Fibroblast of skin of scalp (primary cell): ENCODE measurements around the gene ADGRB3.
A peak's percentile ranks its signal among the peaks of the same experiment; 100 is the strongest.
"Not testable (repeated sequence)": the region's sequence is repeated elsewhere in the genome, so short reads cannot be mapped to it uniquely, and the experiment has no call there.

Experiments
- DNase-seq: peaks from one replicate; pipeline ENCODE4 v3.0.0-alpha.2; 2013

The ADGRB3 gene

GRCh38 chr6:68826501-68826900 lies 191.4 kb downstream of the ADGRB3 start:
- DNase-seq = peak; percentile 5

DNA sequence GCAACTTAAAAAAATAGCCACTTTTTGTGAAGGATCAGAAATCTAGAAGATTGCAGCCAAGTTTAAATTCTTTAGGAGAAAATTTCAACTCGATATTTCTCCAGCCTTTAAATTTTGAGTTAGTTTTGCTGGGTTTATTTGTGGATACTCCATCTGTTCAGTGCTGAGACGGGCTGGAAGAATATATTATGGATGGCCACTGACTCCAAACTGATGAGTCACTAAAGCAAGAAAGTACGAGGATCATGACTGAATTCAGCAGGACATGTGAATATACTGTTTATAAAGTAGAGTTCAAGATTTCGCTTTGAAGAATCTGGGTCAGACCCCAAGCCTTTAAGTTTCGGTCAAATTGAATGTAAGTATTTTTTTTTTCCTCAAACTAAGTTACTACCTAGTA lies 199.5 kb downstream of the ADGRB3 start:
- DNase-seq = no peak

DNA sequence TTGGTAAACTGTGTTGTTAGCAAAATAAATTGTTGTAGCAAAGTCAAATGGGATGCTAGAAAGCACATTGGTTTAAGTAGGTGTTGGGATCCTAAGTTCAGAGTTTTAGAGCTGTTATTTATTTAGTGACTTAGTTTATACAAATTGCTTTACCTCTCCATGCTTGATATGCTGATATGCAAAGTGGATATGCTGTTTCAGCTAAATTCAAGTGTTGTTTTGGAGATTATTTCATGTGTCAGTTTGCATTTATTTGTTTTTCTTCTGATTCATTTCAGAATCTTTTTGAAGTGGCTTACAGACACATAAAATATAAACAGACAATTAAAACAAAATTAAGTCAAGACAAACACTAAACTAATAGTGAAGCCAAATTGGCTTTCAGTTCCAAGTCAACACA lies 203.5 kb downstream of the ADGRB3 start:
- DNase-seq = no peak

DNA sequence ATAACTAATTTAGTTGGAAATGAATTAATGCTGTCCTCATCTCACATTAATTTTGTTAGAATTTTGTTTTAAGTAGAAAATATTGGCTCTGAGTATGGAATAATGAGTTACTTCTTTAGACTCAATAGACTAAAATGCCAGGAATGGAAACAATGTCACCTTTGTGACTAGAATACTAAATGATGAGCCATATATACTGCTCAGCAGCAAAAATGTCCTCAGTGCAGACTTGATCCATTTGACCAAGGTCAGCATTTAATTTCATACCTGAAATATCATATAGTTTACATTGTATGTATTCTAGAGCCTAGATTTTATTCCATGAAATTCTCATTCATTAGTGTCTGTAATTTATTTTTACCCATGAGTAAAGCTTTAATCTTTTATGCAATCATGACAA lies 217.7 kb downstream of the ADGRB3 start:
- DNase-seq = no peak

DNA sequence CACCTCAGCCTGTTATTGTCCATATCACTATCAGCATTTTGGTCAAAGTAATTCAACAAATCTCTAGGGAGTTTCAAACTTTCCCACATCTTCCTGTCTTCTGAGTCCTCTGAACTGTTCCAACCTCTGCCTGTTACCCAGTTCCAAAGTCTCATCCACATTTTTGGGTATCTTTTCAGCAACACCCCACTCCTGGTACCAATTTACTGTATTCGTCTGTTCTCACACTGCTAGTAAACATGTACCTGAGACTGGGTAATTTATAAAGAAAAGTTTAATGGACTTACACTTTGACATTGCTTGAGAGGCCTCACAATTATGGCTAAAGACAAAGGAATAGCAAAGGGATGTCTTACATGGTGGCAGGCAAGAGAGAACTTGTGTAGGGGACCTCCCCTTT lies 224.2 kb downstream of the ADGRB3 start:
- DNase-seq = no peak

DNA sequence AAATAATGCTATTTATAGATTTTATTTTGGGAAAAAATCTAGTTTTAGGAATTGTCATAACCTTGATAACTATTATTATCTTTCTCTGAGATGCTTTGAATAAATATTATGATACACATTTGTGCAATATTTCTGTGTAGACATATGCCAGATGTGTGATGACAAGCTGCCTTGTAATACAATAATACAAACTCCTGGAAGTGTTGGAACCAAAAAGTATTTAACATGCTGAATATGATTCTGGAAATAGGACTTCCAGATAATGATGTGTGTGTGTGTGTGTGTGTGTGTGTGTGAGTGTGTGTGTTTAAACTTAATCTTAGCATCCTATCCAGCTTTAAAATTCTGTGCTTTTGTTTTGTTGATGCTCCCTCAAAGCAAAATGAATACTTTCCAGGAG lies 233.6 kb downstream of the ADGRB3 start:
- no peak for DNase-seq

DNA sequence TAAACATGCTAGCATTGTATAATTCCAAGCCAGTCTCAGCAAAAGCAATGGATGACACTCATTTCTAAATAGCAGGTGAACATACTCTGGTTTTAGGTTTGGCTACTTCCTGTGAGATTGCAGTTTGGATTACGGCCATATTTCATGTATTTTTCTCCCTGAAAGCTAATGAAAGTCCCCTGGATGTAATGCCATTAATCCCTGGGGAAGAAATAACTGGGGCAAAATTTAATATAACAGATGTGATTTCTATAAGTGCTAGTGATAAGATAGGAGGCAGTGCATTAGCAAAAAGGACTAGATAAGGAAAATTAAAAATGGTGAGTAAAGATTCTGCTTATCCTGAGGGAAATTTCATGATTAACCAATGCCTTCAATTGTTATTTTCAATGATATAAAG lies 238.2 kb downstream of the ADGRB3 start:
- DNase-seq = no peak

DNA sequence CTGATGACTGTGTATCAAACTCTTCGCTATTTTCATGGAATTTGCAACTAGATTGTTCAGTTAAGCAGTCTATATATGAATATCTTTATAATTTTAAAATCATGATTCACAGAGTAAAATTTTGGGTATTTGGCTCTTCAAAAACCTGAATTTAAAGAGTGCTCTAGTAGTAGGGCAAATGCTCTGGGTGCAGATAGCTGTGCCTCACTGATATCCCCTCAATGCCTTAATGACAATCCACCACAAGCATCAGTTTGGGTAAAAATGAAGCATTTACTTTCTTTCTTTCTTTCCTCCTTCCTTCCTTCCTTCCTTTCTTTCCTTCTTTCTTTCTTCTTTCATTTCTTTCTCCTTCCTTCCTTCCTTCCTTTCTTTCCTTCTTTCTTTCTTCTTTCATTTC lies 239.7 kb downstream of the ADGRB3 start:
- DNase-seq = no peak

GRCh38 chr6:68875403-68875802 lies 240.3 kb downstream of the ADGRB3 start:
- no peak for DNase-seq

DNA sequence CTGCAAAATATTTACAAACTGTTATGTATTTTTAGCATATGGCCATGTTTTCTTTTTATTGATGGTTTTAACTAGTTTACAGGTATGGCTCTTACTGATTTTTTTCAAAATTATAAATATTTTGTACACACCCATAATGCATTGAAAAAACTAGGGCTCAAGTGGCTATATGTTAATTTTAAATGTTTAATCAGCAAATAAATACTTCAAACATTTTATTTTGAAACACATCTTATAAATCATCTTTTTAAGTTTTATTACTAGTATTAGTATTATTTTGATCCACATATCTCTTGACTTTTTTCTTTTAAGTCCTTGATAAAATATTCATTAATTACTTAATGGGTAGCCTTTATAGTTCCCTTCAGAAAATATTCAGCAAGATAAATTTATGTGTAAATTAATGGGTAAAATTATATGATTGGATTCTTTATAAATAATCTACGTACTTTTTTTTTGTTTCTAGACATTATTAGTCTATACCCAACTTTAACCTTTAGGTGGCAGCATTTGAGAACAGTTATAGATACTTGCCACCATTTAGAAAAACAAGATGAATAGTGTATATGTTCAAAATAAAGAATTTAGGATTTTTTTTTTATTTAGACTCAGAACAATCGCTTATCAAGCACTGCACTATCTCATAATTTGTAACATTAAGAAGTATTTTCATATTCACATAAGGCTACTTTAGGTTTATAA lies 241.9 kb downstream of the ADGRB3 start:
- peak; percentile 29 for DNase-seq

DNA sequence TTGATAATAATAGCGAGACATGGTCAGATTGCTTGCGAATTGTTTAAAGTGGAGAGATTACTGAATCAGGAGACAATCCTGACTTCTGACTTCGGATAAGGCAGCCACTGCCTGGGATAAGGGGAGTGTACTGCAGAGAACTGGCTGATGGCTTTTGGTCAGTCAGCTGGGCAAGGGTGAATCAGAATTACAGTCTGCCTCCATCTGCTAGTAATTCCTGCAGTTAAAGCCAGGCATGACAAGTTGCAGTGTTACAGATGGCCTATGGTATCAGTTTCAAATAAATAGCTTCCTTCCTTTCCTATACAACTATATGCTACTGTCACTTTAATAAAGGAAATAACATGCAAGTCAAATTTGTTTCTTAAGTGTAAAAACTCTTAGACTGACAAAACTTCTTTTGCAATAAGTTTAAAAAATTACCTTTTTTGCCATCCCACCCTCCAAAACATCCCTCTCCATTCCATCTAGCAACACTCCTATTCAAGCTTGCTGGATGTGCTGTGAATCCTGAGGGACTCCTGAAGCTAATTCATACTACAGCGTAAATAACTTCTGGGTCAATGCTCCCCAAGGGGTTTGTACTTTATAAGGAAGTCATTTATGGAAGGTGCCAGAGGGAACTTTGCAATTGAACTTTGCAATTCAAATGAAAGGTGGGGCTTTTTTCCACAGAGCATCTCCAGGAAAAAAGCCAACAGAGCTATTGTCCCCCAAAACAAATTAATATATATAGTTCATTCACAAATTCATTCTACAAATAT lies 245.2 kb downstream of the ADGRB3 start:
- no peak for DNase-seq

DNA sequence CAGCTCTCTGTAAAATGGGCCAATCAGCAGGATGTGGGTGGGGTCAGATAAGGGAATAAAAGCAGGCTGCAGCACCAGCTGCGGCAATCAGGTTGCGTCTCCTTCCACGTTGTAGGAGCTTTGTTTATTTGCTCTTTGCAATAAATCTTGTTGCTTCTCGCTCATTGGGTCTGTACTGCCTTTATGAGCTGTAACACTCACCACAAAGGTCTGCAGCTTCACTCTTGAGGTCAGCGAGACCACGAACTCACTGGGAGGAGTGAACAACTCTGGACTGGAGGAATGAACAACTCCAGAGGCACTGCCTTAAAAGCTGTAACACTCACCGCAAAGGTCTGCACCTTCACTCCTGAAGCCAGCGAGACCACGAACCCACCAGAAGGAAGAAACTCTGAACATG lies 248.2 kb downstream of the ADGRB3 start:
- not testable (repeated sequence) for DNase-seq

GRCh38 chr6:68891419-68891818 lies 256.3 kb downstream of the ADGRB3 start:
- DNase-seq = no peak

GRCh38 chr6:68892452-68892851 lies 257.4 kb downstream of the ADGRB3 start:
- no peak for DNase-seq

DNA sequence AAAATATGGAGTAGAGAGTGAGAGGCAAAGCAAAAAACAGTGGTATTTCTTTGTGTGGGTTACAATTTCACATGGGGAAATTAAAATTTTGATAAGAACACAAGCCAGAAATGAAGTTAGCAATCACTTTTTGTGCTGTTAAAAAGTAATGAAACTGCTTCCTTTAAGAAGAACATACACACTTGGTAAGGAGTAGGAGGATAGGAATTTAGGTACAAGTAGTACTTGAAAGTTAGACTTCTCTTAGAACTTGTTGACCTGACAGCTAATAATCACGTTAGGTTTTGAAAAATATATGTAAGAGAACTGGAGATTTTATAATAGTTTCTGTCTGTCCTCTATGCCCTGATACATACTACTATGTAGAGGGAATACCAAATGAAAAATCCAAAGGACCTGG lies 260.8 kb downstream of the ADGRB3 start:
- DNase-seq = no peak

GRCh38 chr6:68901044-68901443 lies 266.0 kb downstream of the ADGRB3 start:
- DNase-seq = no peak

DNA sequence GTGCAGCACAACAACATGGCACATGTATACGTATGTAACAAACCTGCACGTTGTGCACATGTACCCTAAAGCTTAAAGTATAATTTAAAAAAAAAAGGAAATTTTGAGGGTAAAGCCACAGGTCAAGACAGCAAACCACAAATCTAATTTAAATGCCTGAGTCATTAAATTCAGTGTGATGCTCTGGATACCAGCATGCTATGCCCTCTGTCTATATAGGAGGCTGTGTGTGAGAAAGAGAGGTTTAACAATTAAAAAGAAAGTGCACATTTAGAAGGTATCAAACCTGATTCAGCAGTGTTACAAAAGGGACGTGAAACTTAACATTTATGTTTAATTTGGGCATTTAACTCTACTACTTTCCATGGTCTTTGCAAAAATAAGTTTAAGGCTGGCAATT lies 276.3 kb downstream of the ADGRB3 start:
- no peak for DNase-seq

GRCh38 chr6:68911811-68912210 lies 276.7 kb downstream of the ADGRB3 start:
- no peak for DNase-seq

- not testable (repeated sequence) for DNase-seq
Observed at GRCh38 chr6:68912805-68913204, 277.7 kb downstream of the ADGRB3 start.

GRCh38 chr6:68915586-68915985 lies 280.5 kb downstream of the ADGRB3 start:
- DNase-seq = no peak

- DNase-seq = no peak
Observed at GRCh38 chr6:68919537-68919936, 284.5 kb downstream of the ADGRB3 start.

- DNase-seq = no peak
Observed at GRCh38 chr6:68941345-68941744, 306.3 kb downstream of the ADGRB3 start.

GRCh38 chr6:68947721-68948120 lies 312.6 kb downstream of the ADGRB3 start:
- no peak for DNase-seq

GRCh38 chr6:68951270-68951669 lies 316.2 kb downstream of the ADGRB3 start:
- DNase-seq = no peak
